Mucosa of rectum (tissue), 2 donors: Measurements from ENCODE around the gene COL11A2.

Experiments
- H3K27ac ChIP-seq, 2 donors: one replicate each; pipeline ENCODE4 v1.7.0; 2013; ENCODE audit warnings: inconsistent platforms in 2 of 2, low read depth in 2 of 2, low read length in 2 of 2
- H3K27me3 ChIP-seq, 2 donors: one replicate each; pipeline ENCODE4 v1.7.0; 2013; ENCODE audit warnings: low read length in 2 of 2; ENCODE audit not compliant: control insufficient read depth in 2 of 2, insufficient read depth in 2 of 2
- H3K36me3 ChIP-seq, 2 donors: one replicate each; pipeline ENCODE4 v1.7.0; 2013; ENCODE audit warnings: low read length in 2 of 2; ENCODE audit not compliant: control insufficient read depth in 2 of 2, insufficient read depth in 2 of 2
- H3K4me1 ChIP-seq, 2 donors: one replicate each; pipeline ENCODE4 v1.7.0; 2013; ENCODE audit warnings: low read length in 2 of 2, mild to moderate bottlenecking in 1 of 2; ENCODE audit not compliant: control insufficient read depth in 2 of 2, insufficient read depth in 2 of 2
- H3K4me3 ChIP-seq, 2 donors: one replicate each; pipeline ENCODE4 v1.7.0; 2013; ENCODE audit warnings: low read length in 2 of 2
- H3K9ac ChIP-seq, 2 donors: one replicate each; pipeline ENCODE4 v1.7.0; 2013; ENCODE audit warnings: low read length in 2 of 2, low read depth in 1 of 2, mild to moderate bottlenecking in 1 of 2
- H3K9me3 ChIP-seq, 2 donors: one replicate each; pipeline ENCODE4 v1.7.0; 2013; ENCODE audit warnings: low read length in 2 of 2; ENCODE audit not compliant: control insufficient read depth in 2 of 2
- donor health status: healthy.
- donor health status: Normal muscosa, but diverticular disease.

Gene COL11A2

GRCh38 chr6:33128318-33128717, 63.9 kb downstream of the COL11A2 start:
- Histone ChIP-seq H3K27me3 (peaks cover 0 to 3% of the 10 kb centered on the region in 2 donors), H3K4me1 (no peaks in the 10 kb centered on the region), H3K9me3 (peaks cover 3% of the 10 kb centered on the region in 2 donors), H3K36me3 (no peaks in the 10 kb centered on the region), H3K9ac (no peak overlapping the region), H3K4me3 (no peak overlapping the region), H3K27ac (no peak overlapping the region)

GRCh38 chr6:33126101-33126714, 66.1 kb downstream of the COL11A2 start:
- H3K27me3 ChIP-seq: peaks cover 0 to 3% of the 10 kb centered on the region in 2 donors
- no peak overlapping the region for H3K4me3 ChIP-seq
- H3K4me1 ChIP-seq: no peaks in the 10 kb centered on the region
- no peak overlapping the region for H3K9ac ChIP-seq
- H3K36me3 ChIP-seq: no peaks in the 10 kb centered on the region
- H3K9me3 ChIP-seq: peaks cover 5 to 7% of the 10 kb centered on the region in 2 donors
- no peak overlapping the region for H3K27ac ChIP-seq

GRCh38 chr6:33124947-33125346, 67.3 kb downstream of the COL11A2 start:
- H3K4me1 ChIP-seq: no peaks in the 10 kb centered on the region
- no peak overlapping the region for H3K9ac ChIP-seq
- no peaks in the 10 kb centered on the region for H3K36me3 ChIP-seq
- H3K27ac ChIP-seq: no peak overlapping the region
- peaks cover 5 to 7% of the 10 kb centered on the region in 2 donors for H3K9me3 ChIP-seq
- H3K27me3 ChIP-seq: peaks cover 0 to 3% of the 10 kb centered on the region in 2 donors
- no peak overlapping the region for H3K4me3 ChIP-seq

GRCh38 chr6:33124525-33124901, 67.8 kb downstream of the COL11A2 start:
- H3K36me3 ChIP-seq: no peaks in the 10 kb centered on the region
- H3K27me3 ChIP-seq: peaks cover 0 to 3% of the 10 kb centered on the region in 2 donors
- no peak overlapping the region for H3K27ac ChIP-seq
- H3K9ac ChIP-seq: no peak overlapping the region
- peaks cover 5 to 7% of the 10 kb centered on the region in 2 donors for H3K9me3 ChIP-seq
- H3K4me3 ChIP-seq: no peak overlapping the region
- H3K4me1 ChIP-seq: no peaks in the 10 kb centered on the region

- no peak overlapping the region for H3K4me3 ChIP-seq
- no peak overlapping the region for H3K9ac ChIP-seq
- H3K27ac ChIP-seq: no peak overlapping the region
- H3K4me1 ChIP-seq: no peaks in the 10 kb centered on the region
- no peaks in the 10 kb centered on the region for H3K36me3 ChIP-seq
- H3K9me3 ChIP-seq: peaks cover 5 to 7% of the 10 kb centered on the region in 2 donors
- H3K27me3 ChIP-seq: peaks cover 0 to 3% of the 10 kb centered on the region in 2 donors
Measured at GRCh38 chr6:33123732-33124524, 68.3 kb downstream of the COL11A2 start.

- Histone ChIP-seq H3K36me3 (no peaks in the 10 kb centered on the region), H3K9ac (no peak overlapping the region), H3K9me3 (peaks cover 5 to 7% of the 10 kb centered on the region in 2 donors), H3K27me3 (peaks cover 0 to 3% of the 10 kb centered on the region in 2 donors), H3K27ac (no peak overlapping the region), H3K4me1 (no peaks in the 10 kb centered on the region), H3K4me3 (no peak overlapping the region)
Measured at GRCh38 chr6:33123181-33123580, 69.1 kb downstream of the COL11A2 start.

- no peaks in the 10 kb centered on the region for H3K4me1 ChIP-seq
- peaks cover 14 to 19% of the 10 kb centered on the region in 2 donors for H3K27me3 ChIP-seq
- H3K4me3 ChIP-seq: no peak overlapping the region
- H3K9ac ChIP-seq: no peak overlapping the region
- no peak overlapping the region for H3K27ac ChIP-seq
- no peaks in the 10 kb centered on the region for H3K36me3 ChIP-seq
- H3K9me3 ChIP-seq: peaks cover 5 to 7% of the 10 kb centered on the region in 2 donors
Measured at GRCh38 chr6:33120001-33120400, 72.3 kb downstream of the COL11A2 start.

- H3K27me3 ChIP-seq: peaks cover 14 to 25% of the 10 kb centered on the region in 2 donors
Measured at GRCh38 chr6:33118525-33119123, 73.6 kb downstream of the COL11A2 start.

GRCh38 chr6:33117811-33118277, 74.4 kb downstream of the COL11A2 start:
- Histone ChIP-seq H3K36me3 (no peaks in the 10 kb centered on the region), H3K9ac (no peak overlapping the region), H3K4me3 (no peak overlapping the region), H3K27ac (no peak overlapping the region), H3K9me3 (no peaks in the 10 kb centered on the region), H3K4me1 (no peaks in the 10 kb centered on the region), H3K27me3 (peaks cover 14 to 25% of the 10 kb centered on the region in 2 donors)

More at GRCh38 chr6:33118525-33119123, 73.6 kb downstream of the COL11A2 start:
- Histone ChIP-seq H3K4me1 (no peaks in the 10 kb centered on the region), H3K36me3 (no peaks in the 10 kb centered on the region), H3K9ac (no peak overlapping the region), H3K9me3 (peaks cover 3 to 7% of the 10 kb centered on the region in 2 donors), H3K4me3 (no peak overlapping the region), H3K27ac (no peak overlapping the region)
